Neural cell (in vitro differentiated cells): ENCODE measurements around the gene CD48. TPM values are rescaled to one million over a fixed set of nuclear protein-coding genes. Genes with fewer than 3 reads are reported as not detected.

Experiments
- H2AFZ ChIP-seq: fragments of 200-600, 300-800 bp; sonication (generic), shearing (Covaris generic); 2 replicates; pipeline ENCODE4 v1.6.0; 2014; ENCODE audit warnings: low read depth, mild to moderate bottlenecking, antibody characterized with exemption, low read length, moderate library complexity
- H3F3A ChIP-seq: fragments of 200-600 bp; shearing (Covaris generic); 2 replicates; pipeline ENCODE4 v1.6.1; 2016; ENCODE audit warnings: mild to moderate bottlenecking, moderate library complexity, mixed read lengths, antibody characterized with exemption, low read length; ENCODE audit not compliant: insufficient read depth, poor library complexity, severe bottlenecking
- H3K27ac ChIP-seq: fragments of 200-600, 300-800 bp; sonication (generic), shearing (Covaris generic); 2 replicates; pipeline ENCODE4 v1.5.1; 2014; ENCODE audit warnings: mild to moderate bottlenecking, low read length, moderate library complexity
- H3K27me3 ChIP-seq: fragments of 300-800, 200-600 bp; sonication (generic), shearing (Covaris generic); 2 replicates; pipeline ENCODE4 v1.6.0; 2014; ENCODE audit warnings: mild to moderate bottlenecking, low read depth, low read length, moderate library complexity; ENCODE audit not compliant: insufficient read depth
- H3K36me3 ChIP-seq: fragments of 300-800, 200-600 bp; sonication (generic), shearing (Covaris generic); 2 replicates; pipeline ENCODE4 v1.5.1; 2014; ENCODE audit warnings: mild to moderate bottlenecking, antibody characterized with exemption, low read length, moderate library complexity; ENCODE audit not compliant: insufficient read depth
- H3K4me2 ChIP-seq: fragments of 300-800, 200-600 bp; sonication (generic), shearing (Covaris generic); 2 replicates; pipeline ENCODE4 v1.6.0; 2014; ENCODE audit warnings: mild to moderate bottlenecking, low read length
- H3K4me3 ChIP-seq: fragments of 300-800, 200-600 bp; sonication (generic), shearing (Covaris generic); 2 replicates; pipeline ENCODE4 v1.5.1; 2014; ENCODE audit warnings: mild to moderate bottlenecking, low read length, moderate library complexity
- H3K79me2 ChIP-seq: fragments of 200-600 bp; shearing (Covaris generic); replicated peaks from 2 replicates; pipeline ENCODE4 v1.6.0; 2014; ENCODE audit warnings: mild to moderate bottlenecking, low read length, moderate library complexity; ENCODE audit not compliant: insufficient read depth
- H3K9ac ChIP-seq: fragments of 300-800, 200-600 bp; sonication (generic), shearing (Covaris generic); 2 replicates; pipeline ENCODE4 v1.6.1; 2016; ENCODE audit warnings: mild to moderate bottlenecking, low read length, mixed read lengths
- H3K9me2 ChIP-seq: fragments of 200-600 bp; shearing (Covaris generic); 2 replicates; pipeline ENCODE4 v1.6.1; 2016; ENCODE audit warnings: mild to moderate bottlenecking, low read length, mixed read lengths; ENCODE audit not compliant: insufficient read depth
- H3K9me3 ChIP-seq: fragments of 200-600, 300-800 bp; sonication (generic), shearing (Covaris generic); 2 replicates; pipeline ENCODE4 v1.6.1; 2016; ENCODE audit warnings: mild to moderate bottlenecking, mixed run types, low read length, moderate library complexity, mixed read lengths
- H4K20me1 ChIP-seq: fragments of 200-600 bp; shearing (Covaris generic); 2 replicates; pipeline ENCODE4 v1.6.1; 2016; ENCODE audit warnings: mild to moderate bottlenecking, mixed run types; ENCODE audit not compliant: insufficient read depth
- CTCF ChIP-seq: fragments of 450-650 bp; IDR thresholded peaks from 2 replicates; pipeline ENCODE4 v1.5.1; 2014; ENCODE audit warnings: antibody characterized with exemption, mild to moderate bottlenecking, moderate library complexity; ENCODE audit not compliant: poor library complexity, severe bottlenecking
- EP300 ChIP-seq: fragments of 450-650 bp; conservative IDR thresholded peaks from 2 replicates; pipeline ENCODE4 v1.6.1; 2014; ENCODE audit warnings: antibody characterized with exemption, mild to moderate bottlenecking, moderate library complexity; ENCODE audit not compliant: poor library complexity, severe bottlenecking
- EZH2 ChIP-seq: fragments of 200-600, 300-800 bp; shearing (Covaris generic), sonication (generic); IDR thresholded peaks from 2 replicates; pipeline ENCODE4 v1.6.1; 2014; ENCODE audit warnings: antibody characterized with exemption, low read length, borderline replicate concordance, mild to moderate bottlenecking; ENCODE audit not compliant: insufficient read depth, poor library complexity, severe bottlenecking
- MXI1 ChIP-seq: fragments of 450-650 bp; conservative IDR thresholded peaks from 2 replicates; pipeline ENCODE4 v1.6.1; 2014; ENCODE audit warnings: antibody characterized with exemption, mild to moderate bottlenecking; ENCODE audit not compliant: poor library complexity, severe bottlenecking
- POLR2AphosphoS5 ChIP-seq: IDR thresholded peaks from 2 replicates; pipeline ENCODE4 v1.6.1; 2012
- RAD21 ChIP-seq: fragments of 450-650 bp; conservative IDR thresholded peaks from 2 replicates; pipeline ENCODE4 v1.6.1; 2014; ENCODE audit warnings: antibody characterized with exemption, mild to moderate bottlenecking, moderate library complexity
- REST ChIP-seq: IDR thresholded peaks from 2 replicates; pipeline ENCODE4 v1.6.1; 2012; ENCODE audit warnings: borderline replicate concordance
- SMC3 ChIP-seq: fragments of 450-650 bp; conservative IDR thresholded peaks from 2 replicates; pipeline ENCODE4 v1.6.1; 2014; ENCODE audit warnings: antibody characterized with exemption, mild to moderate bottlenecking, moderate library complexity; ENCODE audit not compliant: poor library complexity
- TAF1 ChIP-seq: IDR thresholded peaks from 2 replicates; pipeline ENCODE4 v1.6.1; 2012; ENCODE audit warnings: low read depth
- polyA plus RNA-seq: library from polyadenylated mRNA; depleted of rRNA; stranded (reverse); fragments of >200 nt; gene quantifications from 2 replicates; pipeline ENCODE4 v1.2.3, GENCODE V29; 2014

CD48 gene
- polyA plus RNA-seq, 1 donor from 2014 or later: not detected

- Histone ChIP-seq H4K20me1 (no peaks in the 10 kb centered on the region), H3K36me3 (no peaks in the 10 kb centered on the region), H3K4me3 (no peak overlapping the region), H3K79me2 (no peaks in the 10 kb centered on the region), H2AFZ (no peak overlapping the region), H3K9me2 (no peaks in the 10 kb centered on the region), H3K27me3 (no peaks in the 10 kb centered on the region), H3F3A (no peaks in the 10 kb centered on the region), H3K9ac (no peak overlapping the region), H3K9me3 (no peaks in the 10 kb centered on the region), H3K4me2 (no peak overlapping the region), H3K27ac (no peak overlapping the region)
- TF ChIP-seq RAD21: no peak
- no peak for TF ChIP-seq EP300
- TF ChIP-seq SMC3: no peak
- TF ChIP-seq CTCF: no peak
- no peak for TF ChIP-seq EZH2
- no peak for TF ChIP-seq MXI1
- no peak for TF ChIP-seq POLR2AphosphoS5
- TF ChIP-seq REST: no peak
- TF ChIP-seq TAF1: no peak
Observed at GRCh38 chr1:160710517-160711252, 937 bp downstream of the CD48 start.

GRCh38 chr1:160709715-160710114 lies 1.9 kb downstream of the CD48 start:
- H3F3A ChIP-seq: no peaks in the 10 kb centered on the region
- no peak overlapping the region for H3K4me2 ChIP-seq
- no peak for TF ChIP-seq POLR2AphosphoS5
- no peak for TF ChIP-seq EP300
- no peak for TF ChIP-seq MXI1
- no peak overlapping the region for H3K4me3 ChIP-seq
- no peaks in the 10 kb centered on the region for H3K9me2 ChIP-seq
- H3K27ac ChIP-seq: no peak overlapping the region
- no peak overlapping the region for H2AFZ ChIP-seq
- no peaks in the 10 kb centered on the region for H3K27me3 ChIP-seq
- no peaks in the 10 kb centered on the region for H3K36me3 ChIP-seq
- no peaks in the 10 kb centered on the region for H4K20me1 ChIP-seq
- no peaks in the 10 kb centered on the region for H3K9me3 ChIP-seq
- no peaks in the 10 kb centered on the region for H3K79me2 ChIP-seq
- no peak overlapping the region for H3K9ac ChIP-seq
